T-helper 22 cell (primary cell): ENCODE results near the gene DPYSL5.

Experiments used
- DNase-seq: peaks from one replicate; pipeline ENCODE4 v3.0.0-alpha.2; 2020; ENCODE audit warnings: low read depth

Gene DPYSL5

DNA sequence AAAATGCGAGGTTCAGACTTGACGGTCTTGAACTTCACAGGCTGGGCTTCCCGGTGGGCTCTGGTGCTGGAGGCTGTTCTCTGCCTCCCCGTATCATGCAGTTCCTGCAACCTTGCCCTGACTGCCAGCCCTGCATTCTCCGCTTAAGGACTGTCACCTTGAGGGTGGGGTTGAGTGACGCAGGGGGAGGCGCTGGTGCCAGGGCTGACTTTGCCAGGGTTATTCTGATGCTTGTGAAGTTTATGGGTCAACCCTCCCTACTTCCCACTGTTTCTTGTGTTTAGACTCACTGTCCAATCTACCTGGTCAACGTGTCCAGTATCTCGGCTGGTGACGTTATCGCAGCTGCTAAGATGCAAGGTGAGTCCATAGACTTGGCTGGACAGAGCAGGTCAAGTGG is 85.0 kb downstream of the DPYSL5 start:
- no peak for DNase-seq

DNA sequence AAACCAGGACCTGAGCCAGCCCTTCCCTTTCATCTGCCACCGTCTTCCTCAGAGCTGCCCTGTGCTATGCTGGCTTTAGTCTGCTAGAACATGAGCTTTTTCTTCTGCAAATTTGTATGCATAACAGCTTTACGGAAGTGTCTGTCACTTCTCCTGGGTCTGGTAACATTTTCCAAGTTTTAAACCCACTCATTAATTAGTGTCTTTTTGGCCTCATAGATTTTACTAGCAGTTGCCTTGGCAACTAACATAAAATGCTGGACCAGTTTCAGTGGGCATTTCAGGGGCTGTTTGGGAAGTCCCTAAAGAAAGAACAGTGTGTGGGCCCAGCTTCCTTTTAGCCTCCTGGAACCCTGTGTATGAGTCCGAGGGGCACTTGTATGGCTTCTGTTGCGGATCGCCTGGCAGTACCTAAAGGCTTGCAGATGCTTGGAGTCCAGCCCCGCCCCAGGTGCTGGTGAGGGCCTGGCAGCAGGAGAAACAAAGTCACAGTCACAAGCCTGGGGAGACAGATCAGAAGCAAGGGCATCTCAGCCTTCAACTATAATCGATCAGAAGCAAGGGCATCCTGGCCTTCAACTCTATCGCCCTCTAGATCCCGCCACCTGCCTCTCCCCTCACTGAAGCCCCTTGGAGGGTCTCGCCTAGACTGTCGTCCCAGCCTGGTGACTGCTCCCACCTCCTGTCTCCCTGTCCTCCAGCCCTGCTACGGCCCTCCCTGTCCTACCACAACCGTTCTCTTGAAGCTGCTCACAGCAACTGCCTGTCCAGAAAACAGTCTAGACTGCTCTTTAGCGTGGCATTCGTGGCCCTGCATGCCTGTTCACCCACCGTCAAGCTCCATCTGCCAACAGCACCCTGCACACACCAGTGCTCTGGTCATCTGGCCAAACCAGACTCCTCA is 85.8 kb downstream of the DPYSL5 start:
- no peak for DNase-seq

DNA sequence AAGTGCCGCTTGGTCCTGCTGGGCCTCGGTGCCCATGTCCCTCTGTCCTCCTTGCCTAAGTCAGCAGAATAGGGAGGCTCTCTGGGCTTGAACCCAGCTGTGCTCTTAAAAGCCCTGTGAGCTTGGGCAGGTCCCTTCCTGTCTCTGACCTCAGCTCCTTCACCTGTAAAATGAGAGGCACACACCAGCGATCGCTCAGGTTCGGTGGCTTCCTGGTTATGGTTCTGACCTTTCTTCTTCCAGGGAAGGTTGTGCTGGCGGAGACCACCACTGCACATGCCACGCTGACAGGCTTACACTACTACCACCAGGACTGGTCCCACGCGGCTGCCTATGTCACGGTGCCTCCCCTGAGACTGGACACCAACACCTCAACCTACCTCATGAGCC is 86.4 kb downstream of the DPYSL5 start:
- no peak for DNase-seq

DNA sequence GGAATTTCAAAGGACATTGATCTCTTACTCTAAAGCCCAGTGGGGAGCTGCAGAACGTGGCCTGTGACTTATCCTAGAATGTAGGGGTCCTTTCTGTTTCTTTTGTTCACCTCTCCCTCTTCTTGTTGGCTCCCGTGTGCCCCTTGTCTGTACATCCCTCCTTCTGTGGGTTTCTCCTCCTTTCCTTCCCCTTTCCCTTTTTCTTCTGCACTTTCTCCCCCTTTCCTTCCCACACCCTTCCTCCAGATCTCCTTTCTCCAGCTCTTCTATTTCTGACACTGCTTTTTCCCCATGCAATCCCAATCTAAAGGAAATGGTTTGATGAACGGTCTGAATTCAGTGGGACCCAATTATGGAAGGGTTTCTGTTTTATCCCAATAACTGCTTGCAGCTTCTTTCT is 87.1 kb downstream of the DPYSL5 start:
- no peak for DNase-seq

DNA sequence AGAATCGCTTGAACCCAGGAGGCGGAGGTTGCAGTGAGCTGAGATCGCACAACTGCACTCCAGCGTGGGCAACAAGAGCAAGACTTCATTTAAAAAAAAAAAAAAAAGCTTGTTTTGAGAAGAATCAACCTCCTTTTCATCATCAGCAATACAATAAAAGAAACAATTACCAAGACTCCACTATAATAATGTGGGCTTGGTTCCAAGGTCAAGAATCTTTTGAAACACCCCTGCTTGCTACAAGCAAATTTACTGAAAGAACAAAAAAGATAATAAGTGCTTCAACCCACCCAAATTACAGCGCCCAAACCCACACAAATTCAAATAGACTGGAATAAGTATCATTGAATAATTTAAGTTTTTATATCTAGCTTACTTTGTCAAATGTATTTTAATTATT is 88.9 kb downstream of the DPYSL5 start:
- no peak for DNase-seq

DNA sequence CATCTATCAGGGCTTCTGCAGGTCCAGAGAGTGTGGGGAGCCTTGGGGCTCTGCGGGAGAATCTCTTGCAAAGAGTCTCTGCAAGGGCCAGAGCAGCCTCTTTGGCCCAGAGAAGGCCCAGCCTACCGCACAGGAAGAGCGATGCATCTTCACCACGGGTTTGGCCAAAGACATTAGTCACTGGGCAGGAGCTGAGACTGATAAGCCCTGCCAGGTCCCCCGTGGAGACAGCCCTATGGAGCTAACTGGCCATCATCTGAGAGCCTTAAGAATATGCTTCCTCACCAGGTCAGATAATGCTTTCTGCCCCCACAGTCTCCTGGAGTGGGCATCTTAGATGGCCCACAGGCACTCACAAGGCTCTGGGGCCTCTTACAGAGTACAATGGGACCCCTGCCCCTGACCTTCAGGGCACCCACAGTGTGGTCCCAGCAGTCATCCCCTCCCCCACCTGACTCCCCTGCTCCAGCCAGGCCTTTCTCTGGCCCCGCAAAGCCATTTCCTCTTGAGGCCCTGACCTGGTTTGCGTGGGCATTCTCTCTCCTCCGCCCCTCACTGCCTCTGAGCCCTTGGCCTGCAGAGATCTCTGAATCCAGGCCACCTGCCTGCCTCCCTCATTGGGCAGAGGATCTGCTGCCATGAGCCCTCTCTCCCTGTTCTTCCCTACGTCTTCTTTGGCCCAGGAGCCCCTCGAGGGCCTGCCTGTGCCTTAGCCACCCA is 90.6 kb downstream of the DPYSL5 start:
- DNase-seq, result no peak

DNA sequence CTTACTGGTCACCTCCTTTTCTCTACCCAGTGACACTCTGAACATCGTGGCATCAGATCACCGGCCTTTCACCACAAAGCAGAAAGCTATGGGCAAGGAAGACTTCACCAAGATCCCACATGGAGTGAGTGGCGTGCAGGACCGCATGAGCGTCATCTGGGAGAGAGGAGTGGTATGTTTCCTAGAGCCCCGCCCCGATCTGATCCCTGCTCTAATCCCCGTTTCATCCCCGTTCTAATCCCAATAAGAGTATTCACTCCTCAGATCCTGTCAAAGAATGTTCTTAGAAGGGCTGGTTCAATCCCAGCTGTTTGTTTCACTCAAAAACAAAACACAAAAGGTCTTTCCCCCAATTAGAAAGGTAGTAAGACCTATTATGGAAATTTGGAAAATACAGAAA is 92.1 kb downstream of the DPYSL5 start:
- no peak for DNase-seq

DNA sequence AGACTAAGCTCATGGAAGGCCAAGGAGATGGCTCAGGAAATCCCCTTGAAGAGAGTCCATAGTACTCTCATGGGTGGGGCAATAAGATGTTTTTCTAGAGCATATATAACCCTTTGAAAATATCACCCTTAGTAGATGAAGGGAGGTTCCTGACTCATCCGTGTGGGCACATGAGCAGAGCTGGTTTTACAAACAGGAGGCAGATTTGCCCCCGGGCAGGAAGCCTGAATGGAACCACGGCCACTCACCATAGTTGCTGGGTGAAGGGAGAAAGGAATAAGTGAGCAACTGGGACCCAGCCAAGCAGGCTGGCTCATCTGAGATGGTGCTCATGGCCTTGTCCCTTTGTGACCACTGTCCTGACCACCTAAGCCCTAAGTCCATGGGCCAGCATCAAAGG is 93.6 kb downstream of the DPYSL5 start:
- DNase-seq, result no peak

DNA sequence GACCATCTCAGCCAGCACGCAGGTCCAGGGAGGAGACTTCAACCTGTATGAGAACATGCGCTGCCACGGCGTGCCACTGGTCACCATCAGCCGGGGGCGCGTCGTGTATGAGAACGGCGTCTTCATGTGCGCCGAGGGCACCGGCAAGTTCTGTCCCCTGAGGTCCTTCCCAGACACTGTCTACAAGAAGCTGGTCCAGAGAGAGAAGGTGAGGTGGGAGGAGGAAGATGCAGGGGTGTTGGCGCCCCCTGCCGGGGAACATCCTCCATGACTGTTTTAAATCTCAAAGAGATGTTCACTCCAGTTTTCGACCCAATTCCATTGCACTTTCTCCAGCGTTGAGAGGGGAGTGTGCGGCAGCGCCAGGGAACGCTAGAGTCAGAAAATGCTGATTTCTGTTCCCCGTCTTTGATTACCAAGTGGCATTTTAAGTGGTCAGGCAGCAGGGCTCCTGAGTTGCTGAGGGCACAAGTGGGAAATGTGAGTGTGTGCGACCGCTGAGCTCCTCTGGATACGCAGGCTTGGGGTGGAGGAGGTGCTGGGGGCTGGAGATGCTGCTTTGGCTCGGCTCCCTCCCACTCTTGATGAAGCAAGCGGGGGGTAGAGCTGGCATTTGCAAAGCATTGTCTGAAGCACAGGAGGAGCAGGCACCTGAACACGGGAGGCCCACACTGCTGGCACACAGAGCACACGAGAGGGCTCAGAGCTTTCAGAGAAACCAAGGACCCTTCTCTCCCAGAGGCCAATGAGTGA is 94.8 kb downstream of the DPYSL5 start:
- no peak for DNase-seq

DNA sequence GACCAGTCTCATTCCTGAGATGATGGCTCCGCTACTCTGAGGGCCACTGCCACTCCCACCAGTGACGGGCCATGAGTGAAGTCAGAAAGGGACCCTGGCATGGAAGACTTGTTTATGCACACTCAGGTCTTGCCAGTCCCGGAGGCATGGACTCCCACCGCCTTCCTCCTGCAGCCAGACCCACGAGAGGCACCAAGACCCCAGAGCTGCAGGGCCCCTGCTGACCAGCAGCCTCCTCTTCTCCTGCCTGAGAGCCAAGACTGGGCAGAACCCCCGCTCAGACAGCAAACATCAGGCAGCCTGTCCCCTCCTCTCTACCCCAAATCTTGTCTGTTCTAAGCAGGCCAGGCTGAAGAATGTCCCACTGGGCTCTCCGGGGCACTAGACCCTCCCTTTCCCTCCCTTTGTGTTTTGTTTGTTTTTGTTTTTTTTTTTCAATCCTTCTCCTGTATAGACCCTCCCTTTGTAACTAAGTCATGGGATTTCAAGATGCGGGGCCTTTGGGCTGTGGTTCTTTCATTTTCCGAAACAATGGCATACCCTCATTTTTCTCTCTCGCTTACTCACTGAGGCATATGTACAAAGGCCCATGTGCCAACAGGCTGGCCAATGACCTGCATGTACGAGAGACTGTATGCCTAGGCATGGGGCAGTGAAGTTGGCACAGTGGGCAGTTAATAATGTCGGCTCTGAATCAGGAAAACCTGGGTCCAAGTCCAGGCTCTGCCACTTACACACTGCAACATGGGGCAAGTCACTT is 98.2 kb downstream of the DPYSL5 start:
- no peak for DNase-seq

DNA sequence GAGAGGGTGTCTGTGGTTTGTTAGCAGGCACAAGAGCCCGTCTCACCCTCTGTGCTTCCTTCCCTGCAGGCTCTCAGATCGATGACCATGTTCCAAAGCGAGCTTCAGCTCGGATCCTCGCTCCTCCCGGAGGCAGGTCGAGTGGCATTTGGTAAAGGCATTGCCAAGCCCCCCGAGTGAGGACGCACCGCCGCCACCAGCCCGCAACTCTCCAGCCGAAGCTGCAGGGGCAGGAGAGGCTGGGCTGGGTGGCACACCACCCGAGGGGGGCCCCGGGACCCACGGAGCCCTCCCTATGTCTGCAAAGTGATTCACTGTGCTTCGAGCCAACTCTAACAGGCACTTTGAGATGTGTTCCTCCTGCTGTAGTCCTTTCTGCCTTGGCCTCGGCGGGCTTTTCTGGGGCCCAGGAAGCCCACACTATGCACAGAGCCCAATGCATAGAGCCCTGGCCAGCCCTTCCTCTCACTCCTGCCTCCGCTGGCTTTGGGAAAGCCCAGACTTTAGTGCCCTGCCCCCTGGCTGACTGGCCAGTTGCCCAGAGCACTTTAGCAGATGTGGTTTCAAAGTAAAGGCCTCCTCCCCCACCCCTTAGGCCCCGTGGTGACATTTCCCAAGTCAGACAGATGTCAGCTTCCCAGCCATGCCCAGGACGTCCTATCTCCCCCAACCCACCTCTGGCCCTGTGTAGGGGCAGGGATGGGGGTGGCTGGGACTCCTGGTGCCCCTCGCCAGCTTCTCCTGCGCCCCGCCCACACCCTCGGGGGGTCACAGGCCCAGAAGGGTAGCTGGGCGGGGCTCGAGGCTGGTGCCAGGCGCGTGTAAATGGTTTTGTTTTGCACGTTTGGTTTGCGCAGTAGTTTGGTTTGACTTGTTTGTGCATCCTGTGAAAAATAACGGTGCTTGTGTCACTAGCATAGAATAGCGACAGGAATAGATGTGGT is 99.2 kb downstream of the DPYSL5 start:
- no peak for DNase-seq

DNA sequence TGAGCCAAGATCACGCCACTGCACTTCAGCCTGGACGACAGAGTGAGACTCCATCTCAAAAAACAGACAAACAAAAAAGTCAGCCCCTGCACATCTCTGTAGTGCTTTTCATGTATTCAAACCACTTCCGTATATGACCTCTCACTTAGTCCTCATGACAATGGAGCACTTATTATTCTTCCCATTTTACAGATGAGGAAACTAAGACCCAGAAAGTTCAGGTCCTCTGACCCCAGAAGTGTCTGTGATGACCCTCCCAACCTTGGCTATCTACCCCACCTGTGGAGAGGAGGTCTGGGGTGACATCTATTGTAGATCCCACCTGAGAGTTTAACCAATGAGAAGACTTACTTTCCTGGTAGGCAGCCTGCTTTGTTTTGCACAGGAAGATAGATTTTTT is 100.9 kb downstream of the DPYSL5 start:
- DNase-seq, result no peak

DNA sequence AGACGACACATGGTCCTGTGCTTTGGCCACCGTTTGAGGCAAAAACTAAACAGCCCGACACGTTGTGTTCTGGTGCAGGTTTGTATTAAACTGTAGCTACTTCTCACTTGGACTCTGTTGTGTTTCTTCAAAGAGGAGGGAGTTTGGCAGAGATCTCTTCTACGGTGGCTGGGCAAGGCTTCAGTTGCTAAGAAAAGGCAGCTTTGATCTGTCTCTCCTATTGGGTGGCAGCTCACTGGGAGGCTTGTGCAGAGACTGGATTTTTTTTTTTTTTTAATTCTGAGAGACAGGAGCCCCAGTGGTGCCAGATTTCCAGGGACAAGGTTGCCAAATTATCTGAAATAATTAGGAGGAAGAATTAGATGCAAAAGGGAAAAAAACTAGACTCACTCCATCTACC is 102.3 kb downstream of the DPYSL5 start:
- no peak for DNase-seq

DNA sequence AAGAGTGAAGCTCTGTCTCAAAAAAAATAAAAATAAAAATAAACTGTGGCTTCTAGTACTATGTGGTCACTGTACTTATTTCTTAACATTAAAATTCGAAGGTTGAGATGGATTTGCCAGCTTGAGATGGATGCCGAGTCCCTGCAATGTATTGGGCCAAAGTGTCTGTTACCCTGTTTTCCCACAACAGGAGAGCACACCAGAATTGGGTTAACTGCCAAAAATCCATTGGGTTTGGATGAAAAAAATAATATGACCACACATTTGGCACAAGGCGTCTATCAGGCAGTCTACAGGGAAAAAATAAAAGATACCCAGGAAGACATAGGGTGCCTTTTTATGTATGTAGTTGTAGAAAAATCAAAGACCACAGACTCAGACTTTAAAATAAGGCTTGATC is 103.3 kb downstream of the DPYSL5 start:
- no peak for DNase-seq

DNA sequence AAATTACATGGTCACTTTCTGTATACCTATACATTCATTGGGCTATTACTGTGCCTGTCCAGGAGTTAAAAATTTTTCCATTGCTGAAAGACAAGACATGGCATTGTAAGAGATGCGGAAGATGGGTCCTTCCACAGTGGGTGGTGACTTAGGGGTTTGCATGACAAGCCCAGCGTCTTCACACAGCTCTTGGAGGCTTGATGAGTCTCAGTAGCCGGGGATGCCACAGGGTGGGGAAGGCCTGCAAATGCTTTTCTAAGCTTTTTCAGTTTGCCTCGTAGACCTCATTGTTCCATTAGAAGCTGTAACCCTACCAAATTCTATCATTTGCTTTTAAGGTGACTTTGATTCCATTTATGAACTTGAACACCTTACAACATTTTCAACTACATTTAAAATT is 104.4 kb downstream of the DPYSL5 start:
- no peak for DNase-seq

DNA sequence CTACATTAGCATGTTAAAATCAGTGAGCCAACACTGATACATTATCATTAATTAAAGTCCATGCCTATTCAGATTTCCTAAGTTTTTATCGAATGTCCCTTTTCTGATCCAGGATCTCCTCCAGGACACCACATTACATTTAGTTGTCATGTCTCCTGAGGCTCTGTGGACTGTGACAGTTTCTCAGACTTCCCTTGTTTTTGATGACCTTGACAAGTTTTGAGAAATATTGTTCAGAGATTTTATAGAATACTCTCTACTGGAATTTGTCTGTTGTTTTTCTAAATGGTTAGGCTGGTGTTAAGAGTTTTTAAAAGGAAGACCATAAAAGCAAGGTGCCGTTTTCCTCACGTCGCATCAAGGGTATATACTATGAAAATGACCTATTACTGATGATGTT is 106.2 kb downstream of the DPYSL5 start:
- DNase-seq, result no peak

DNA sequence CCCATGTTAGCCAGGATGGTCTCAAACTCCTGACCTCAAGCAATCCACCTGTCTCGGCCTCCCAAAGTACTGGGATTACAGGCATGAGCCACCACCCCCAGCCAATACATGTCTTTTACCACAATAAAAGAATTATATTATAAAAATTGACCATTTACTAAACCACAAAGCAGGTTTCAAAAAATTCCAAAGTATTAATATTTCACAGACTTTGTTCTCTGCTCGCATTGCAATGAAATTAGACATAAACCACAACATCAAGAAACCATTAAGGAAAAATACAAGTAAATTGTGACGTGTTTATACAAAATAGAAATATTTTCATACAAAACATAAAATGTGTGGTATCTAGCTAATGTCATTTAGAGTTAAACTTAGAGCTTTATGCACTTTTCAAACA is 109.1 kb downstream of the DPYSL5 start:
- DNase-seq, result no peak

DNA sequence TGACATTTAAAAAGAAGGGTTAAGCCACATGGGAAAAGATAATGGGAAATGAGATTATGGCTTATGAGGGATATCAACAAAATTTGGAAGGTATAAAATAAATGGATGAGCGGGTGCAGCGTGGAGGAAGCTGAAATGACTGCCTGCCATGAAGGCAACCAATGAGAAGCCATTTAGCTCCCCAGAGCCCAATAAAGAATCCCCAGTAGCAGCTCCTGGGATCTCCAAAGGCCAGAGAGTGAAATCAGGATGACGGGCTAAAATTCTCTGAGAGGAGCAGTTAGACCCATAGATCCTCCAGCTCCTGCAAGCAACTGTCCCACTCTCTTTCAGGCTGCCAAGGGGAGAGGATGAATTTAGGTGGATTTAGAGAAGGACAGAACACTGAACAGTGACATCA is 109.6 kb downstream of the DPYSL5 start:
- no peak for DNase-seq

DNA sequence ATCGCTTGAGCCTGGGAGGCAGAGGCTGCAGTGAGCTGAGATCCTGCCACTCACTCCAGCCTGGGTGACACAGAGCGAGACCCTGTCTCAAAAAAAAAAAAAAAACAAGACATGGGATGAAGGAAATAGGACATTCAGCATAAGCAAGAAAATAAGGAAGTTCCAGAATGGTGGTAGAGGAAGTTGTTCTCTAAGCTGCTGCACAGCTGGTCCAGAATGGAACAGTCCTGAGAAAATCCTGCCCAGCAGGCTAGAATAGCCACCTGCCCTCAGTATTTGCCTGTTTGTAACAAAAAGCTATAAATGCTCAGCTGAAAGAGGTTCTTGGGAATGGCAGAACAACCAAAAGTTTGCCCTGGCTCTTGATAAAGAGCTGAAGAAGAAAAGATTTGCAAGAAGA is 111.4 kb downstream of the DPYSL5 start:
- no peak for DNase-seq

DNA sequence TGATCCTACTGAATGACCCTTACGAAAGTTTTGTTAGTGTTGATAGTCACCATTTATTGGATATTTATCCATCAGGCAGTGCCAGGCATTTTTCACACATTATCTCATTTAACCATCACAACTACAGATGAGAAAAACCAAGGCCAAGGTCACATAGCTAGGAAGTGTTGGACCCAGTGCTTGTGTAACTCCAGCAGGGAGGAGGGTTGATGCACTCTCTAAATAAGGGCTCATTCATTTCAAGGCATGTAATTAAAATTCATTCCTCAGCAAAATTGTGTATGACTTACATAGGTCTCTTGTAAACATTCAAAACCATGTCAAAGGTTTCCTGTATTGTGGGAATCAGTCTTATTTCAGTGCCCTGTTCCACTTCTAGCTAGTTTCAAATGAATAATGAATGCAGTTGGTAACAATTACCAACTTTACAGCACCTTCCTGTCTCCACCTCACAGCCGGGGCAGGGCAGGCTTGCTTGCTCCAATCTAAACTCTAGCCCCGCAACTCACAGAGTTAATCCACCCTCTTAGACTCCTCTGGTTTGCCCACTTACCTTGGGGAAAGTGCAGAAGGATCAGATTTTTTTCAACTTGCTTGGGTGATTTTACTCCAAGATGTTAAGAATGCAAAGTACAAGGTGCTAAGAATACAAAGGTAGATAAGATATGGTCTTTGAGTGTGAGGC is 116.7 kb downstream of the DPYSL5 start:
- DNase-seq, result no peak
